SH-SY5Y (cell line): ENCODE measurements around the gene MYL10.

Experiments
- GATA2 ChIP-seq: IDR thresholded peaks from 2 replicates; pipeline ENCODE4 v1.6.1; 2011; ENCODE audit warnings: mild to moderate bottlenecking, low read depth, low read length
- GATA3 ChIP-seq: IDR thresholded peaks from 2 replicates; pipeline ENCODE4 v1.6.1; 2011; ENCODE audit warnings: low read depth, mild to moderate bottlenecking, low read length, moderate library complexity

The MYL10 gene

GRCh38 chr7:101617451-101618206 lies 11.5 kb downstream of the MYL10 start:
- TF ChIP-seq GATA3 (no peak), GATA2 (peak; percentile 24; the same call in 1 of the 2 replicates)

DNA sequence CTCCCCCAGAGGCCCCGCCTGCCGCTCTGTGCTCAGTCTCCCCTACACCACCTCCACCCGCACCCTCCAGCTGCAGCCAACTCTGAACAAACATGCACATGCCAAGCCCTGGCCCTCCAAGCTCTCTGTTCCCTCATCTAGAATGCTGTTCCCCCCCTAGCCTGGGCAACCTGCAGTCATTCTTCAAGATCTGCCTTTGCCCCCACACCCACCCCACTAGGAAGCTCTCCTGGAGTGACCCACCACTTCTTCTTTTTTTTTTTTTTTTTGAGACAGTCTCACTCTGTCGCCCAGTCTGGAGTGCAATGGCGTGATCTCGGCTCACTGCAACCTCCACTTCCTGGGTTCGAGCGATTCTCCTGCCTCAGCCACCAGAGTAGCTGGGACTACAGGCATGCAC lies 13.7 kb downstream of the MYL10 start:
- TF ChIP-seq GATA2 (no peak), GATA3 (no peak)

DNA sequence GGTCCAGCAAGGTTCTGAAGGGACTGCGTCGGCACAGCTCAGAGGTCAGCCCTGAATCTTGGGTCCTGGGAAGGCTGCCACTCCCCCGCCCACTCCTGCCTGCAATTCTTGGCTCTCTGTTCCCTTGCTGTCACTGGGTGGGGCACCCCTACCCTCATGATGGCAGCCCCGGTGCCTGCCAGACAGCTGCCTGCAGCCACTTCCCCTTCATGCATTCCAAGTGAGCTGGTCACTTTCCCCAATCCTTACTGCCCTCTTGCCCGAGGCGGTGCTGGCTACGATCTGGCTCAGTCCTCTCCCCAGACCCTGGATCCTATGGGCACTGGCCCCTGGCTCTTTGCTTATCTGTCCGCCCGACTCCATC lies 14.2 kb downstream of the MYL10 start:
- TF ChIP-seq GATA3 (no peak), GATA2 (no peak)

DNA sequence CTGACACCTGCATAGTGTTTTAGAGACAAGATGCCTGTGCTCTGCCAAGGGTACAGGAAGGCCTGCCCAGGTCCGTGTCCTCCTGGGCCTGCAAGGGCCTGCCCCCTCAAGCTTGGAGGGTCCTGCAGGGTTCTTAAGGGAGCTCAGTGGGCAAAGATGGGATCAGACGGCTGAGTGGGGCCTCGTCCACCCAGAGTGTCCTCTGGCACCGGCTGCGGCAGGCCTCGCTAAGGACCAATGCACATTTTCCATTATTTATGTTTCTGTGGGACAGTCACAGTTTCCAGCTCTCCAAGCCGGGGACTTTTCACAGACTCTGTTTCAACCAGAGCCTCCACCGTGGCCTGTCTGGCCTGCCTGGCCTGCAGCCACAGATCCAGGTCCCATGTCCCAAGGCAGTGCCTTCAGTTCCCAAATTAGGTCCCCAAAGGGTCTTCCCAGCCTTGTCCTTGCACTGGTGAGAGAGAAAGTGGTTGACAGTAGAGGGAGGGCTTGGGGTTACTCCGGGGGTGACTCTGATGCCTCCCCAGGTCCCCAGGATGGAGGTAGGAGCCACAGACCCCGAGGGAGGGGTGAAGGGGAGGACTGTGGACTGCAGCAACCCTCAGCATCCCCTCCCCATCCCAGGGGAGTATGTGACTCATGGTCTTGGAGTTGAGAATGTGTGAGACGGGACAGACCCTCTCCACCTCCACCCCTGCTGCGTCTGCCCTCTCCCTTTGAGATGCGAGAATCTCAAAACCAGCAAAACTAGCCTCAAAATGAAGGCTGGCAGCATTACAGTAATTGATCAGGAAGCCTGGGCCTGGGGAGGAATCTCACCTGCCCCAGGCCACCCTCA lies 14.8 kb downstream of the MYL10 start:
- no peak for TF ChIP-seq GATA2
- TF ChIP-seq GATA3, result no peak

- TF ChIP-seq GATA3 (no peak), GATA2 (no peak)
Observed at GRCh38 chr7:101612885-101613515, 16.1 kb downstream of the MYL10 start.

DNA sequence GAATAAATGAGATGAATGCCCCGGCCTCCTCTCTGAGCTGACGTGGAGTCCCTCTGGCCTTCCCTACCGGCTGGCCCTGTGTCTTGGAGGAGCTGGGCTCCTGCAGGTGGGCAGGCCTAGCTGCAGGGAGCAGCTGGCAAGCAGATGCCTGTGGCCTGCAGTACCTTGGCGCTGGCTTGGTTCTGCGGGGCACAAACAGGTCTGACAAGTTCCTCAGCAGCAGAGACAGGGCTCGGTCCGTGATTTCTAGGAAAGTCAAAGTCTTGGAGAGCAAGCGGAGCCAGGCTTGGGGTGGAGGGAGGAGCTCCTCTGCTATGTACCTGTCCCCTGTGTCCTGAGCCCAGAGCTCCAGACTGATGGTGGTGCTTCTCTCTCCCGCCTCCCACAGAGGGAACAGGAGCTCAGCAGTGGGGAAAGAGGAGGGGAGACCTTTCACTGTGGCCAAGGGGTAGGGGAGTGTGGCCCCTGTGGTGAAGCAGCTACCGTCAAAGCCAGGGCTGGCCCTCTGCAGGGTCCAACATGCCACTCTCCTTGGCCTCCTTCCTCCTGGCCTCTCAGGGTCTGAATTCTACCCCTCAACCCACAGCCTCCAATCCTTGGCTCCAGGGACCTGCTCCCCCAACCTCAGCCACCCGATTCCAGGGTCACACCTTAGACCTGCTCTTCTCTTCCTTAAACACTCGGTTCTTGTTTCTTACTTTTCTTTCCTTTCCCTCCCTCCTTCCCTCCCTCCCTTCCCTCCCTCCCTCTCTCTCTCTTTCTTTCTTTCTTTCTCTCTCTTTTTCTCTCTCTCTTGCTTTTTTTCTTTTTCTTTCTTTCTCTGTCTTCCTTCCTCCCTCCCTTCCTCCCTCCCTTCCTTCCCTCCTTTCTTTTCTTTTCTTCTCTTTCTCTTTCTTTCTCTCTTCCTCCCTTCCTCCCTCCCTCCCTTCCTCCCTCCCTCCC lies 20.1 kb downstream of the MYL10 start:
- TF ChIP-seq GATA3 (no peak), GATA2 (no peak)

DNA sequence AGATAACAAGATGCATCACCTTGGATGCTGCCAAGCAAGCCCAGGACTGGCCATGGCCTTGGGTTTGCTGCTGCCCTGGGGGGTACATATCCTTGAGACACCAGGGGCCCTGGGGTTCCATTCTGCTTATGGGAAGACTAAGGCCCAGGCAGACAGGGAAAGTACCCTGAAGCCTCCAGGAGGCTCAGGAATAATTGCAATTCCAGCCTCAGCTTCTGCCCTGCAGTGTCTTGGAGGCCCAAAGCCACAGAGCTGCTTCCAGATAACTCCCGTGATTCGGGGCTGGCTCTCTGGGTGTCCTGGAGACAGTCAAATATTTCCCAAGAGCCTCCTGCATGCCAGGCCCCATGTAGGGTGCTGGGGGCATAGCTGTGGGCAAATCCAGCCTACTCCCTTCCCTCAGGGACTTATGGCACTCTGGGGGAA lies 22.6 kb downstream of the MYL10 start:
- TF ChIP-seq GATA3, result no peak
- no peak for TF ChIP-seq GATA2

DNA sequence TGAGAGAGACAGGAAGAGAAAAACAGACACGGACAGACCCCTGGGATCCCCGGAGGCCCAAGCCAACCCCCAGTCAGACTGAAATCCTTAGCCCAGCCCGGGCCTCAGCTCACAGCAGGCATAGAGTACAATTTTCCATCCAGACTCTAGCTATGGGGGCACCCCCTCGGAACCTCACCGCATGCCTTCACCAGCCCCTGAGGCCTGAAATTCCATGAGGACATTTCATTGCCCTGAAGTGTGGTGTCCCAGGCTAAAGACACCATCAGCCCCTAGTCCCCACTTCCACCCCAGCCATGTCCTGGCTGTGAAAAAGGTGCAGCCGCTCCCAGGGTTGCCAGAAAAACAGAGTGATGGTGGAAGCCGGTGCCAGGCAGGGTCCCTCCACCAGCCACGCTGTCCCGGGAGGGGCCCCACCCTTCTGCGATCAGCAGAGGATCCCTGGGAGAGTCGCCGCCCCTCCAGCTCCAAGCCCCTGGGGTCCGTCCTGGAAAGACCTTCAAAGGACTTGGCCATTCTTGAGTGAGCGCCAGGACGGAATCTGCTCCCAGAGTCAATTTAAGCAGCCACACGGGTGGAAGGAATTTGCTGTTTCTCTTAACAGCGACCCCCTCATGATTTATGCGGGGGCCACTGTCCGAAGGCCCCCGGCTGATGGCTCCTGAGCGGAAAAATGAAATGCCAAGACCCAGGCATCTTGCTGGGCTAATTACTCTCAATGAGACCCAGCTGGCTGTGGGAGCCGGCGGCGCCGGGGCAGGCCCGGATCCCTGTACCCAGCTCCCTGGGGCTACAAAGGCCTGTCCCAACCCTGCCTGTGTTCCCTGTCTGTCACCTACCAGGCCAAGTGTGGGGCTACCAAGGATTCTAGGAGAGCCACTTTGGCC lies 23.2 kb downstream of the MYL10 start:
- no peak for TF ChIP-seq GATA2
- no peak for TF ChIP-seq GATA3

GRCh38 chr7:101604331-101604933 lies 24.7 kb downstream of the MYL10 start:
- TF ChIP-seq GATA2 (no peak), GATA3 (no peak)

- TF ChIP-seq GATA2 (peak; percentile 23; the same call in 1 of the 2 replicates), GATA3 (no peak)
Observed at GRCh38 chr7:101602484-101603241, 26.4 kb downstream of the MYL10 start.

- TF ChIP-seq GATA2 (no peak), GATA3 (no peak)
Observed at GRCh38 chr7:101602082-101602481, 27.0 kb downstream of the MYL10 start.

GRCh38 chr7:101599787-101600186 lies 29.3 kb downstream of the MYL10 start:
- TF ChIP-seq GATA3, result no peak
- no peak for TF ChIP-seq GATA2

DNA sequence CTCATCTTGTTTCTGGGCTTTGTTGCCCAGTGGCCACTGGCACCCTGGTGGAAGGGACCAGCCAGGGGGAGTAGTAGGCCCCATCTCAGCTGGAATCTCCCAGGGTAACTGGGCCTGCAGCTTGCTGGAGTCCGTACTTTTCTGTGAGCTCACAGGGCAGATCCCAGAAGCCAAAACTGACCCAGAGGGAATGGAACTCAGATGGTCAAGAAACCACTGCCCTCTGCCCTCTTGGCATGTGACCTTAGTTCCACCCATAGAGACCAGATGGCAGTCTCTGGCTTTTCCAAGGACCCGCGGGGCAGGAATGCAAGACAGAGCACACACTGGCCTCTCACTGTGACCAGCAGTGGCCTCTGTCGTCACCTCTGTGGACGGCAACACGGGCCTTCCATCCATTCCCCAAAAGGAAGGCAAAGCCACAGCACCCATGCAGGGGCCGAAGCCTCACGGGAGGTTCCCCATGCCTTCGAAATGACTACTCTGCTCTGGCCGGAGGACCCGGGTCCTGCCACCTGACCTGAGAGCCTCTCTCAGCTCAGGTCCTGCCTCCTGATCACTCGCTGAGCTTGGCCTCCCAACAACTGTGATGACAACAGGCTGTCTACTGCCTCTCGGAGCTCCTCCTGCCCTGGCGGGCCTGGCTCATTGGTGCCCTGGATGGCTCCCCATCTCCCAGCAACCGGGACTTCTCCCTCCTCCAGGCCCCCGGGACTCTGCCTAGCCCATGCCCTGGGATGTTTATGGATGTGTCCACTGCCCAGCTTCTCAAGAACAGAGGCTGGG lies 29.9 kb downstream of the MYL10 start:
- TF ChIP-seq GATA3 (no peak), GATA2 (no peak)
